Fibroblast of mammary gland (primary cell): Measurements from ENCODE around the gene ATP6V0A1.
A peak's percentile ranks its signal among the peaks of the same experiment; 100 is the strongest.

Experiments
- DNase-seq: peaks from one replicate; pipeline ENCODE4 v3.0.0-alpha.2; 2010; ENCODE audit warnings: low read depth
- H3K4me3 ChIP-seq: 2 replicates; pipeline ENCODE4 v1.5.1; 2011; ENCODE audit warnings: low read depth, mild to moderate bottlenecking, low read length, moderate library complexity; ENCODE audit not compliant: control insufficient read depth
- TF ChIP-seq, protein P1 (sequence below): conservative IDR thresholded peaks from 2 replicates; pipeline ENCODE4 v1.5.1; 2011; ENCODE audit warnings: low read depth, low read length, inconsistent platforms; ENCODE audit not compliant: control insufficient read depth, insufficient read depth

The ATP6V0A1 gene

DNA sequence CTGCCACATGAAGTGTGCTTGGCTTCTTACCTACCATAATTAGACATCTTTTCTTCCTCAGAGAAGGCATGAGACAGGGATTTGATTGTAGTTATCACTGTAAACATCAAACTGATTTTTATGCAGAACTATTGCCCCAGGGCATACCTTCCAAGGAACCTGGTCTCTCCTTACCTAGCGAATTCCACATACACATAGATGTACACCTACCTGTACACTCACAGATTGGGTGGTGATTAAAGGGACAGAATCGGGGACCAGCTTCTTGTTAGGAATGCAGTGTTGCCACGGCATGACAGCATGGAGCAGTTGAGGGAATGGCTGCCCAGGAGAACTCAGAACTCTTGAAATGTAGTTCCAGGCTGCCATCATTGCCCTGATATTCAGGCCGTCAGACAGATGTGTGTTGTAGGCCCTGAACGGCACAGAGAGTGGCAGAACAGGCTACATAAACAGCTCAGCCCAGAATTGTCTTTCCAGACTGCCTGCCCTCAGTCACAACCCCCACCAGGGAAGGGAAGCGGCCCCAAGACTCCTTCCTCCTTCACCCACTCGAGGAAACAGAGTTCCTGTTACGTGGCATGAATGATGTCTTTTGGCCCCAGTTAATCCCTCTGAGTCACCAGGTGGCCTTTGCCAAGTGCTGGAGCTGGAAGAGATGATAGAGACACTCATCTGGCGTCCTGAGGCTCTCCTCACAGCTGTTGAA, 59.5 kb downstream of the ATP6V0A1 start:
- H3K4me3 ChIP-seq = no peak overlapping the region
- DNase-seq = peak; percentile 99
- TF ChIP-seq, protein P1, sequence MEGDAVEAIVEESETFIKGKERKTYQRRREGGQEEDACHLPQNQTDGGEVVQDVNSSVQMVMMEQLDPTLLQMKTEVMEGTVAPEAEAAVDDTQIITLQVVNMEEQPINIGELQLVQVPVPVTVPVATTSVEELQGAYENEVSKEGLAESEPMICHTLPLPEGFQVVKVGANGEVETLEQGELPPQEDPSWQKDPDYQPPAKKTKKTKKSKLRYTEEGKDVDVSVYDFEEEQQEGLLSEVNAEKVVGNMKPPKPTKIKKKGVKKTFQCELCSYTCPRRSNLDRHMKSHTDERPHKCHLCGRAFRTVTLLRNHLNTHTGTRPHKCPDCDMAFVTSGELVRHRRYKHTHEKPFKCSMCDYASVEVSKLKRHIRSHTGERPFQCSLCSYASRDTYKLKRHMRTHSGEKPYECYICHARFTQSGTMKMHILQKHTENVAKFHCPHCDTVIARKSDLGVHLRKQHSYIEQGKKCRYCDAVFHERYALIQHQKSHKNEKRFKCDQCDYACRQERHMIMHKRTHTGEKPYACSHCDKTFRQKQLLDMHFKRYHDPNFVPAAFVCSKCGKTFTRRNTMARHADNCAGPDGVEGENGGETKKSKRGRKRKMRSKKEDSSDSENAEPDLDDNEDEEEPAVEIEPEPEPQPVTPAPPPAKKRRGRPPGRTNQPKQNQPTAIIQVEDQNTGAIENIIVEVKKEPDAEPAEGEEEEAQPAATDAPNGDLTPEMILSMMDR = no peak

DNA sequence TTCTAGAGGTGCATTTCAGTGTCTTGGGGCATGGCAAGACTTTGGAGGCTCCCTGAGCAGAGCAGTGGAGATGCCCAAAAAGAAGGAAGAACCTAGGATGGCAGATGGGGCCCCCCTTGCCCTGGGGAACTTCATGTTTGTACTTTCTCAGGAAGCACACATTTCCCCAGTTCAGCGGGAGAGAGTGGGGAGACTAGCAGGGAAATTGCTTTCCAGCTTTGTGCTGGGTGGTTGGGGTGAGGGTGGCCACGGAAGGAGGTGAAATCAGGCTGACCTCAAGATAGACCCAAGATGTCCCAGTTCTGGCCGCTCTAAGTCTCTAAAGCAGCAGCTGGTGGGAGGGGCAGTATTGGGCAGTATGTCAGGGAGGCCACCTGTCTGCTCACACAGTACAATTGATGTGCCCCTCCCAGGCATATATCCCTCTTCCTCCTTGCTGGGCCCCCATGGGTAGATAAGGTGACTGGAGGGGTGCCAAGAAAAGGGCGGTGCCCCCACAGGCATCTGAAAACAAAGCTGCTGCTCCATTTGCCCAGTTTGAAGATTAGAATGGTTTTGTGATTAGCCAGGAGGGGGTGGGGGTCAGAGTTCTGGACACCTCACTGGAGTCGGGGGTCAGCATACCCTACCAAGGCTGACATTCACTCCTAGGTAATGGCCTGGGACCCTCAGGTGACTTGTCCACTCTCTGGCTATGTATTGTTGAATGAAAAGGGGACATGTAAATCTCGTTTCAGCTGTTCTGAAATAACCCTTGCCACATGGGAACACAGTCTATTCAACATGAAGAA, 60.3 kb downstream of the ATP6V0A1 start:
- TF ChIP-seq, protein P1 = no peak
- DNase-seq = no peak
- H3K4me3 ChIP-seq = no peak overlapping the region

DNA sequence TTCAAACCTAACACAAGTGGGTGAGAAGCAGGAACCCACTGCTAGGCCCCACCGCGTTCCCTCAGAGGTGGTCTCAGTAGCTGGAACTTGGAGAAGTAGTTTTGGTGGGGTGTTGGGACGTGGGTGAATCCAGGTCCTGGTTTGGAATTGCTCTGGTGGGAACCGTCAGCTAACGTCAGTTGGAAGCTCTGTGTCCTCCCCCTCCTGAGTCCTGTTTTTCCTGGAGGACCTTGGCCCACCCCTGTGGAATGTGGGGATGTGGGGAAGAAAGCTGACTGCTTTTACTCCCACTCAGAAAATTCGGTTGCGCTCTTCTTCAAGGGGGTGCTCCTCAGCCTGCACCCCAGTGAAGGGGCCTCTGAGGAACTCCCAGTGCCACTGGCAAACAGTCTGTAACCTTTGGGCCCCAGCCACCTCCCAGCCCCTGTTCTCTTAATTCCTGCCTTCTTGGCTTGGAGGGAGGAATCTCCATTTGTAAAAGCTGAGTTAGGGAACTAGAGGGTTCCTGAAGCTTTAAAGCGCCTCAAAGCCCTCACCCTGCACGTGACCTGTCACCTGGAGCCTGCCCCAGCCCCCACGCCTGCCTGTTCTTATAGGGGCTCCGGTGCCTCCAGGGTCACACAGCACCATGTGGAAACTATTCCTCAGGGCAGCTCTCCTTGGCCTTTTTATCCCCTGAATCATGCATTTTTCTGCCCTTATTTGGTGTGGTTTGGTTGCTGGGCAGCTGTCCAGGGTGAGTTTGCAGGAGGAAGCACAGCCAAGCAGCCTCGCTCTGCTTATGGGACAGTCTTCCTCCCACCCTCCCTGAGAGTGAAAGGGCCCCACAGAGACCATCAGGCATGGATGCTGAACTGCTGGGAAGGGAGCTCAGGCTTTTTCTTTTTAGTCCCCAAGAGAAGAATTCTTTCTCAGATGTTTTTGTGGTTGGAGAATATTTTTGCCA, 61.1 kb downstream of the ATP6V0A1 start:
- peak; percentile 98 for DNase-seq
- no peak overlapping the region for H3K4me3 ChIP-seq
- TF ChIP-seq, protein P1 = no peak

DNA sequence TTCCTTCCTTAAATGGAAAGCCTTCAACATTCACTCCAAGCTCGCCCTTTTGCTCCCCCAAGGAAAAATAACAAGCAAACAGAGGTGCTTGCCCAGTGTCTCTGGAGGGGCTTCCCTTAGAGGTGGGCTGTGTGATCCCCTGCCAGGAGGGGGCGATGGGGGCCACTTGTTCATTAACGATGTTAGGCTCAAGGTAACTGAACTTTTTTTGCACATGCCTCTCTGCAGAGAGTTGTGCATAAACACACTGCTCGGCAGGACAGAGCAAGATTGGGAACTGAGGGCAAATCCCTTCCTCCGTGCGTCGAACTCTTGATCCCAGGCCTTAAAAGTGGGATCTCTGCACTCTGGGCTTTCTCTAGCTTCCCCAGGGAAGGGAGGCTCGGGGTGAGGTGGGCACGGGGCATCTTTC, 61.9 kb downstream of the ATP6V0A1 start:
- TF ChIP-seq, protein P1 = peak; percentile 7
- DNase-seq = no peak
- H3K4me3 ChIP-seq = no peak overlapping the region

DNA sequence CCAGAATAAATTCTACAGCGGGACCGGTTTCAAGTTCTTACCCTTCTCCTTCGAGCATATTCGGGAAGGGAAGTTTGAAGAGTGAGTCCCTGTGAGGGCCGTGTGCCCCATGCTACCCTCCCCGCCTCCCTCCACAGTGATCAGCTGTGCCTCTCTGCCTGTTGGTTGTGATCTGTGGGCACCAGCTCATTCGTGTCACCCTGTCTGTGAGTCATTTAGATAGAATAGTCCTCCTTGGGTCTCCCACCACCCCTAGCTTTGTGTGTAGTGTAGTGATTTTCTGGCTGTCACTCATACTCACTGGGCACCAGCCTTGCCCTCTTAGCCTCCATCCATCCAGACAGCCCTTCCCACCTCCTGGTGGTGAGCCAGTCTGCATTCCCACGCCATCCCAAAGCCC, 62.4 kb downstream of the ATP6V0A1 start:
- DNase-seq = no peak
- TF ChIP-seq, protein P1 = no peak

DNA sequence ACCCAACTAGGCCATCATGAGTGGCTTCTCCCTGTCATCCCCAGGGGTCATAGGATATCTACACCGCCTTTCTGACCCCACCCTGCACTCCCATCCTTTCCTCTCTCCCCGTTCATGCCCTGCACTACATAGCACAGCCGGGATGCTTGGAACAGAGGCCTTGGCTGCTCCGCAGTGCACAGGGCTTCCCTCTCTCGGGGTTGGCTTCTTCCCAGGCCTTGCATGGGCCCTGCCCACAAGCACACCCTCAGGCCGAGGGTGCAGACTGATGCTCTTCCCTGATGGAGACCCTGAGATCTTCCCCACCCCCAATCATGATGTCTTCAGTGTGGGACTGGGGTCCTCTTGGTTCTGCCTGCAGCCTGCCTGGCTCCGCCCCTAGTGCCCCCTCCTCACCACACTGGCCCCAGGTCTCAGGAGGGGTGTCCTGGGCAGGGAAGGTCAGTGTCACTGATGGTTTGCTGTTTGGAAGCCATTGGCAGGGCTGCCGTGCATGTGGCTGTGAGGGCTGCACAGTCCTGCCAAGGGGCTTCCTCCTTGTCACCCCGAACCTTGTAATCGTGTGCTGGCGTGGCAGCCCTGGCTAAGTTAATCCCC, 63.1 kb downstream of the ATP6V0A1 start:
- DNase-seq = no peak
- TF ChIP-seq, protein P1 = no peak
- no peak overlapping the region for H3K4me3 ChIP-seq

More for the DNA sequence above, 62.4 kb downstream of the ATP6V0A1 start:
- no peak overlapping the region for H3K4me3 ChIP-seq
